Measurements from ENCODE around the gene TLK1. TPM values are rescaled to one million over a fixed set of nuclear protein-coding genes. Genes with fewer than 3 reads are reported as not detected.
A peak's percentile ranks its signal among the peaks of the same experiment; 100 is the strongest.

TLK1 gene
- total RNA-seq (100 to 1,000 TPM; 138 to 152 TPM), polyA plus RNA-seq (10 to 100 TPM; 19.2 to 53.6 TPM)

GRCh38 chr2:171160119-171160955 lies at the start of gene TLK1:
TSS of gene TLK1 (minus strand) at chr2:171160893. CDS start at chr2:171160428, 465 bp downstream.
- no peaks in the 10 kb centered on the region for H3K36me3 ChIP-seq (ENCODE audit: insufficient read depth, low read length)
- Mint-ChIP-seq H3K4me3 (peak within 1 kb of the TSS; percentile 94 to 99 (median 96)), H3K36me3 (peaks cover 0 to 14% of the 10 kb centered on the region in 2 donors), H3K27me3 (no peaks in the 10 kb centered on the region), H3K27ac (peak within 1 kb of the TSS; percentile 93 to 98 (median 94)), H3K4me1 (peaks cover 51 to 77% (median 61%) of the 10 kb centered on the region in 4 donors), H3K9me3 (peaks cover 0 to 2% (median 0%) of the 10 kb centered on the region in 8 donors)
- H3K27ac ChIP-seq (ENCODE audit: low read depth, low read length) = peak within 1 kb of the TSS; percentile 89
- H3K9me3 ChIP-seq (ENCODE audit: control insufficient read depth in 1 of 2, low read length in 2 of 2) = no peaks in the 10 kb centered on the region
- H3K4me1 ChIP-seq (ENCODE audit: insufficient read depth, low read length) = peaks cover 72% of the 10 kb centered on the region
- no peaks in the 10 kb centered on the region for H3K27me3 ChIP-seq (ENCODE audit: insufficient read depth, low read length)
- ChIA-PET CTCF (ENCODE audit: partially characterized antibody) (interaction anchor here (1.3 to 8.9 kb wide), 8 partner anchors 73 to 257 kb away, joined by 3 to 91 read pairs (median 22); partner anchors contain the start of gene GORASP2), POLR2A (ENCODE audit: partially characterized antibody) (interaction anchor here (0.8 to 5.1 kb wide), 20 partner anchors 10 to 274 kb away, joined by 3 to 32 read pairs (median 4); partner anchors contain the start of genes DCAF17, GORASP2 and METTL8)
- peak; percentile 78 to 84 (median 82) for DNase-seq
- H3K4me3 ChIP-seq (ENCODE audit: low read length in 2 of 2) = peak within 1 kb of the TSS; percentile 78 to 95
- intact Hi-C loops (cut with micrococcal nuclease) = loop anchor here (1.0 to 5.0 kb wide), 5 partner anchors 51 to 274 kb away; partner anchors contain the start of gene DCAF17

DNA sequence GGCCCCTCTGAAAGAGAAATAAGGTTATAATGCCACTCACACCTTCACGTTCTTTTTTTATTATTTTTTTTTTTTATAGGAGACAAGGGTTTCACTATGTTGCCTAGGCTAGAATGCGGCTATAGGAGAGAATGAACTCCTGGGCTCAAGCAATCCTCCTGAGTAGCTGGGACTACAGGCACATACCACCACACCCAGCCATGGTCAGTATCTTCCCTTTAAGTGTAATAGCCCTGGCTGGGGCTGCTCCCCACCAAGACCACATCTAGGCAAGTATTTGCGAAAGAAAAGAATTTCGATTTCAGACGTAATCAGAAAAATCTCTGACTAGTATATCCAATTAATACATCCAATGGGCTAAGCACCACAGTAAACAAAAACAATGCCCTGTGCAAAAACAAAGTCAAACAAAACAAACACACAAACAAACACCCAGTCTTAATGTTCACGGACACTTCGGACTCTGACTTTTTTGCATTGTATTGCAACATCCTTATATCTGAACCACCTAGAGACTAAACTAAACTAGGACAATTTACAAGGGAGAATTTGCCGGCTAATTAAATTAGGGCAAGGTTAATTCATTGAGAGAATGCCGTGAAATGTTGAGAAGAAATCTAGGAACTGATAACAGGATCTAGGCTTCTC lies 49.6 kb upstream of the TLK1 start:
- H3K36me3 ChIP-seq (ENCODE audit: insufficient read depth, low read length) = no peaks in the 10 kb centered on the region
- peak overlapping the region; percentile 36 for H3K27ac ChIP-seq (ENCODE audit: low read depth, low read length)
- H3K9me3 Mint-ChIP-seq = no peaks in the 10 kb centered on the region
- H3K27me3 ChIP-seq (ENCODE audit: insufficient read depth, low read length) = no peaks in the 10 kb centered on the region
- DNase-seq = no peak
- CTCF ChIA-PET (ENCODE audit: partially characterized antibody) = interaction anchor here (0.6 to 1.0 kb wide), 4 partner anchors 48 to 67 kb away, joined by 3 to 4 read pairs (median 3); no protein-coding TSS in a partner anchor
- H3K27me3 Mint-ChIP-seq = no peaks in the 10 kb centered on the region
- H3K4me3 Mint-ChIP-seq = peak overlapping the region; percentile 73 to 87 (median 78)
- H3K27ac Mint-ChIP-seq = peak overlapping the region; percentile 62 to 90 (median 85)
- intact Hi-C loops (cut with micrococcal nuclease) = loop anchor here (5.0 kb wide), 1 partner anchor 37 kb away; no protein-coding TSS in a partner anchor
- no peaks in the 10 kb centered on the region for H3K36me3 Mint-ChIP-seq
- POLR2A ChIA-PET (ENCODE audit: partially characterized antibody) = interaction anchor here (0.6 to 1.6 kb wide), 3 partner anchors 47 to 52 kb away, joined by 3 to 5 read pairs (median 3); partner anchors contain the start of gene TLK1
- H3K9me3 ChIP-seq (ENCODE audit: control insufficient read depth in 1 of 2, low read length in 2 of 2) = no peaks in the 10 kb centered on the region
- peaks cover 17% of the 10 kb centered on the region for H3K4me1 ChIP-seq (ENCODE audit: insufficient read depth, low read length)
- H3K4me1 Mint-ChIP-seq = peaks cover 11 to 26% (median 15%) of the 10 kb centered on the region in 4 donors
- peak overlapping the region in 1 of 2 donors; percentile 46 for H3K4me3 ChIP-seq (ENCODE audit: low read length in 2 of 2)

GRCh38 chr2:171208657-171209056 lies 48.0 kb upstream of the TLK1 start:
- Histone ChIP-seq H3K27me3 (ENCODE audit: insufficient read depth, low read length) (no peaks in the 10 kb centered on the region), H3K27ac (ENCODE audit: low read depth, low read length) (no peak overlapping the region), H3K4me3 (ENCODE audit: low read length in 2 of 2) (no peak overlapping the region), H3K4me1 (ENCODE audit: insufficient read depth, low read length) (peaks cover 17% of the 10 kb centered on the region), H3K9me3 (ENCODE audit: control insufficient read depth in 1 of 2, low read length in 2 of 2) (no peaks in the 10 kb centered on the region), H3K36me3 (ENCODE audit: insufficient read depth, low read length) (no peaks in the 10 kb centered on the region)
- no peak for DNase-seq
- Mint-ChIP-seq H3K36me3 (no peaks in the 10 kb centered on the region), H3K27me3 (no peaks in the 10 kb centered on the region), H3K27ac (no peak overlapping the region), H3K4me1 (peaks cover 11 to 26% (median 15%) of the 10 kb centered on the region in 4 donors), H3K9me3 (no peaks in the 10 kb centered on the region), H3K4me3 (no peak overlapping the region)
- POLR2A ChIA-PET (ENCODE audit: partially characterized antibody) = no interaction called here
- intact Hi-C loops (cut with micrococcal nuclease) = no loop called here
- CTCF ChIA-PET (ENCODE audit: partially characterized antibody) = interaction anchor here (1.0 kb wide), 1 partner anchor 206 kb away, joined by 4 read pairs; no protein-coding TSS in a partner anchor

DNA sequence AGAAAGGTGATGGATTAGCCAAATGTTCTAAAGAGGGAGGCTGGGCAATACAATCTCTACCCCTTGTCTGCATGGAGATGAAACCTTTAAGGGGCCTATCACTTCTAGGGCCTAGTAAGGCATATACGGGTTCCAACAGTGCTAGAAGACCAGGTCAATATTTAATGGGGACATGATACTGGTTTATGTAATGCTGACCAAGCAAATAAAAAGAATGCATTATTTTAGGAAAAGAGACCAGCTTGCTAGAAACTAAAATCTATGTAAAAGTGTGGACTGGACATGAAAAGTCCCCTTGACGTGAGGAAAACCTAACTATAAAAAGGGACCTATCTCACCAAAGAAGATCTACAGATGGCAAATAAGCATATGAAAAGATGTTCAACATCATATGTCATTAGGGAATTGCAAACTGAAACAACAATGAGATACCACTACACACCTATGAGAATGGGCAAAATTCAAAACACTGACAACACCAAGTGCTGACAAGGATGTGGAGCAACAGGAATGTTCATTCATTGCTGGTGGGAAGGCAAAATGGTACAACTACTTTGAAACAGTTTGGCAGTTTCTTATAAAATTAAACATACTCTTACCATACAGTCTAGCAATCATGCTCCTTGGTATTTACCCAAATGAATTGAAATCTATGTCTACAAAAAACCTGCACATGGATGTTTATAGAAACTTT lies 45.9 kb upstream of the TLK1 start:
- intact Hi-C loops (cut with micrococcal nuclease) = no loop called here
- H3K9me3 Mint-ChIP-seq = no peaks in the 10 kb centered on the region
- H3K4me3 ChIP-seq (ENCODE audit: low read length in 2 of 2) = no peak overlapping the region
- H3K27ac ChIP-seq (ENCODE audit: low read depth, low read length) = no peak overlapping the region
- peaks cover 10 to 18% (median 13%) of the 10 kb centered on the region in 4 donors for H3K4me1 Mint-ChIP-seq
- H3K27me3 ChIP-seq (ENCODE audit: insufficient read depth, low read length) = no peaks in the 10 kb centered on the region
- no peak for DNase-seq
- no peaks in the 10 kb centered on the region for H3K36me3 Mint-ChIP-seq
- ChIA-PET CTCF (ENCODE audit: partially characterized antibody) (no interaction called here), POLR2A (ENCODE audit: partially characterized antibody) (no interaction called here)
- peaks cover 12% of the 10 kb centered on the region for H3K4me1 ChIP-seq (ENCODE audit: insufficient read depth, low read length)
- no peaks in the 10 kb centered on the region for H3K9me3 ChIP-seq (ENCODE audit: control insufficient read depth in 1 of 2, low read length in 2 of 2)
- H3K36me3 ChIP-seq (ENCODE audit: insufficient read depth, low read length) = no peaks in the 10 kb centered on the region
- no peak overlapping the region for H3K27ac Mint-ChIP-seq
- no peaks in the 10 kb centered on the region for H3K27me3 Mint-ChIP-seq
- H3K4me3 Mint-ChIP-seq = no peak overlapping the region

DNA sequence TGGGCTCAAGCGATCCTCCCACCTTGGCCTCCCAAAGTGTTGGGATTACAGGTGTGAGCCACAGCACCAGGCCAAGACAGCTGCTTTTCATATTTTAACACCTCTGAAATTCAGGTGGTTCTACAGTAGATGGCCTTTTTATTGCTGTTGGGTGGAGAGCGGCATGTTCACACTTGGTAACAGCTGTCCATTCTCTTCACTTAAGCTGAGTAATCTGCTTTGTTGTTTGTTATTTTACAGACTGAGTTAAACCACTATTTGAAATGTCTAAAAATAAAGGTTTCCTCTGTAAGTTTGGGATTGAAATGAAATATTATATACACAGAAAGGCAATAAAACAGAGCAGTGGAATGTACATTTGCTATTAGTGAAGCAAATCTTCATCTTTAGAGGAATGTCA lies 44.9 kb upstream of the TLK1 start:
- intact Hi-C loops (cut with micrococcal nuclease) = no loop called here
- no peaks in the 10 kb centered on the region for H3K36me3 Mint-ChIP-seq

DNA sequence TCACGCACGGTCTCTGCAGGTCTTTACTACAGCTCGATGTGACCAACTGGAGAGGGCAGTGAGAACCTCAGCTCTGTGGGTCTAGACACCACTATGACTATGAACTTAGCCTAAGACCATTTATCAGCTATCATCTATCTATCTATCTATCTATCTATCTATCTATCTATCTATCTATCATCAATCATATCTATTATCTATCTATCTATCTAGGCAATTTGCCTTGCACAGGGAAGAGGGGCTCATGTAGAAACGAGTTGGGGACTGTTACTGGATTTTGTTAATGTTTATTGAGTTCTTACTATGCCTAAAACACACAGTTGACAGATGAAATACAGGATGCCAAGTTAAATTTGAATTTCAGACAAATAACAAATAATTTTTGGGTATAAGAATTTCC lies 41.1 kb upstream of the TLK1 start:
- no peak for DNase-seq
- Histone ChIP-seq H3K4me3 (ENCODE audit: low read length in 2 of 2) (no peak overlapping the region), H3K9me3 (ENCODE audit: control insufficient read depth in 1 of 2, low read length in 2 of 2) (no peaks in the 10 kb centered on the region), H3K27me3 (ENCODE audit: insufficient read depth, low read length) (no peaks in the 10 kb centered on the region), H3K4me1 (ENCODE audit: insufficient read depth, low read length) (no peaks in the 10 kb centered on the region), H3K36me3 (ENCODE audit: insufficient read depth, low read length) (no peaks in the 10 kb centered on the region), H3K27ac (ENCODE audit: low read depth, low read length) (no peak overlapping the region)
- H3K9me3 Mint-ChIP-seq = no peaks in the 10 kb centered on the region
- H3K4me1 Mint-ChIP-seq = peaks cover 0 to 5% (median 0%) of the 10 kb centered on the region in 4 donors
- no peak overlapping the region for H3K27ac Mint-ChIP-seq
- H3K4me3 Mint-ChIP-seq = no peak overlapping the region
- no peaks in the 10 kb centered on the region for H3K27me3 Mint-ChIP-seq
- ChIA-PET CTCF (ENCODE audit: partially characterized antibody) (no interaction called here), POLR2A (ENCODE audit: partially characterized antibody) (interaction anchor here (1.5 kb wide), 1 partner anchor 38 kb away, joined by 5 read pairs; no protein-coding TSS in a partner anchor)
- H3K36me3 Mint-ChIP-seq = no peaks in the 10 kb centered on the region
- intact Hi-C loops (cut with micrococcal nuclease) = no loop called here

More for the DNA sequence above, 44.9 kb upstream of the TLK1 start:
- no peak overlapping the region for H3K4me3 Mint-ChIP-seq
- no peaks in the 10 kb centered on the region for H3K27me3 Mint-ChIP-seq
- H3K27ac Mint-ChIP-seq = no peak overlapping the region
- no peak overlapping the region for H3K27ac ChIP-seq (ENCODE audit: low read depth, low read length)
- peaks cover 4 to 8% (median 4%) of the 10 kb centered on the region in 4 donors for H3K4me1 Mint-ChIP-seq
- H3K27me3 ChIP-seq (ENCODE audit: insufficient read depth, low read length) = no peaks in the 10 kb centered on the region
- H3K4me3 ChIP-seq (ENCODE audit: low read length in 2 of 2) = no peak overlapping the region
- peaks cover 6% of the 10 kb centered on the region for H3K4me1 ChIP-seq (ENCODE audit: insufficient read depth, low read length)
- no peaks in the 10 kb centered on the region for H3K9me3 Mint-ChIP-seq
- POLR2A ChIA-PET (ENCODE audit: partially characterized antibody) = no interaction called here
- H3K9me3 ChIP-seq (ENCODE audit: control insufficient read depth in 1 of 2, low read length in 2 of 2) = no peaks in the 10 kb centered on the region
- no peak for DNase-seq
- H3K36me3 ChIP-seq (ENCODE audit: insufficient read depth, low read length) = no peaks in the 10 kb centered on the region
- CTCF ChIA-PET (ENCODE audit: partially characterized antibody) = no interaction called here

All from CD4-positive, alpha-beta memory T cell (primary cell).